KG1 (cell line): ENCODE results near the gene CALML3.

Source experiments
- DNase-seq: peaks from one replicate; lab custom pipeline; 2025; lab: John Stamatoyannopoulos, UW

The CALML3 gene

GRCh38 chr10:5491477-5491876 is 33.3 kb upstream of the CALML3 start:
- DNase-seq: no peak

GRCh38 chr10:5492322-5492855 is 32.4 kb upstream of the CALML3 start:
- DNase-seq: no peak

GRCh38 chr10:5492929-5493576 is 31.7 kb upstream of the CALML3 start:
- no peak for DNase-seq

DNA sequence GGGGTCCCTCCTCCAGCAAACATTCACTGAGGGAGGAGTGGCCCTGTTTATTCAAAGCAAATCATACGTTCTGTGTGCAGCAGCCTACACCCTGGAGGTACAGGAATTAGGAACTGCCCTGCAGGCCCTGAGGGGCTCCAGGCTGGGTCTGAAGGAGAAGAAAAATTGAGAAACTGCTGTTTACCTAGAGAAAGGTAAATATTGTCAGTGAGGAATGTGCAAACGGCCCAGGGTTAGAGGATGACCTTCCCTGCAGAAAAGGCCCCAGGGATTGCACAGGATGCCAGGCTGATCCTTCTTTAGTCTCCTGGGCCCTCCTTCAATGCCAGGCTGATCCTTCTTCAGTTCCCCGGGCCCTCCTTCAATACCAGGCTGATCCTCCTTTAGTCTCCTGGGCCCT is 31.1 kb upstream of the CALML3 start:
- DNase-seq: no peak

DNA sequence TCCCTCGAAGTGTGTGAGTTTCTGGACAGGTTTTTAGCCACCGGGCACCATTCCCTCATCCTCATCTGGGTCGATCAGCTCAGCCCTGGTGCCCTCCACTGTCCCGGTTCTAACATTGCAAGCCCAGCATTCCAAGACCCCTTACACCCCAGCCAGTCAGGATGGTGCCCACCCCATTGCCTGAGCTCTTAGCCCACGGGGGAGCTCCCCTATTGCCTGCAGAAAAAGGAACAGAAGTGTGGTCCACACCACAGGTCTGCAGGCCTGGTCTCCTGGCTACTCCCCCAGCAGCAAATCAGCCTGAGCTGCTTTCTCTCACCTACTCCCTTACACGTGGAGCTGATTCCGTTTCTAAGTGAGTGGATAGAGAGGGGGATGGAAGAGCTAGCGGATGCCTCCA is 30.1 kb upstream of the CALML3 start:
- no peak for DNase-seq

- no peak for DNase-seq
Measured at GRCh38 chr10:5496261-5497250, 28.2 kb upstream of the CALML3 start.

DNA sequence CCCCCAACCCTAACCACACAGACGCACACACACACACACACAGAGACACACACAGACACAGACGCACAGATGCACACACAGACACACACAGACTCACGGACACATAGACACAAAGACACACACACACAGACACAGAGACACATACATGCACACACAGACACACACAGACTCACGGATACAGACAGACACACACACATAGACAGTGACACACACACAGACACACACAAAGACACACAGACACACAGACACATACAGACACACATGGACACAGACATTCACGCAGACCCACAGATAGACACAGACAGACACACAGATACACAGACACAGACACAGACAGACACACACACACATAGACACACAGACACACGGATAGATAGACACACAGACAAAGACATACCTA is 27.5 kb upstream of the CALML3 start:
- DNase-seq: no peak

GRCh38 chr10:5497948-5498730 is 26.6 kb upstream of the CALML3 start:
- DNase-seq: no peak

DNA sequence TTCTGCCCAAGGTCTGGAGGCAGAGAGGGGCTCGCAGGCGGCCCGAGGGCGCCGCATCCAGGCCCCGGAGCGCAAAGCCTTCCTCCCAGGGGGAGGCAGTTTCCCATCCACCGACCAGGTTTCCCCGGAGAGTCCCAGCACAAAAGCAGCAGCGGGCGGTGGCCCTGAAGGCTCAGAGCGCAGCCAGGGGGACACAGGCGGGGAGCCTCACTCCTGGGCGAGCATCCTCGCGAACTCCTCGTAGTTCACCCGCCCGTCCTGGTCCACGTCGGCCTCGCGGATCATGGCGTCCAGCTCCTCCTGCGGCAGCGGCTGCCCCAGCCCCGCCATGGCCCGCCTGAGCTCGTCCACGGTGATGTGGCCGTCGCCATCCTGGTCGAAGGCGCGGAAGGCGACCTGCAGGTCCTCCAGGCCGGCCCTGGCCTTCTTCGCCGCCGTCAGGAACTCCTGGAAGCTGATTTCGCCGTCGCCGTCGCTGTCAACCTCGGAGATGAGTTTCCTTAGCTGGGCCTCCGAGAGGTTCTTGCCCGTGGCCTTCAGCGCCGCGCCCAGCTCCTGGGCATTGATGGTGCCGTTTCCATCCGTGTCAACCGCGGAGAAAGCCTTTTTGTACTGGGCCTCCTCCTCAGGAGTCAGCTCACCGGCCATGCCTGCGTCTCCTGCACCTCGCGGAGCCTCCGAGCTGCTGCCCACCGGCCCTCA is 25.8 kb upstream of the CALML3 start:
- DNase-seq: no peak

- no peak for DNase-seq
Measured at GRCh38 chr10:5499493-5500140, 25.1 kb upstream of the CALML3 start, which contains the start of gene CALML5. Gene CALML5, minus strand, starts transcription at chr10:5499570. Its CDS starts 132 bp downstream, at chr10:5499438.

DNA sequence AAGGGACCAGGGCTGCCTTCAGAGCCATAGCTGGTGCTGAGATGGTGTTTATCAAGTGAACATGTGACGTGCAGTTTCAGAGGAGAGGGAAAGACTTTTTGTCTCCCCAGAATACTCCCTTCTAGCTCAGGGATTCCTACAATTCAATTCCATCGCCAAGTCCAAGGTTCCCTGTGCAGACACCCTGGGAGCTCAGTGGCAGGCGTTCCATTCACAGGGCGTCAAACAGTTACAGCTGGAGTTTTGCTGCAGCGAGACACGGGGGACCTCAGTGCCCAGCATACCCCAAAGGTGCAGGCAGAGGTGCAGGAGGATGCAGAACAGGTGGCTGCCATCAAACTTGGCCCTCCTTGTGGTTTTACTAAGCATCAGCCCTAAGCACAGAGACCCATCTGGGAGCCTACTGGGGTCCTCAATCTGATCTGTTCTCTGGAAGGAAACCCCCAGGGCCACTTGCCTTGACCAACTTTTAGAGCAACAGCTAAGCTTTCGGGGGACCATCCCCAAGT is 24.5 kb upstream of the CALML3 start:
- no peak for DNase-seq

- DNase-seq: no peak
Measured at GRCh38 chr10:5500910-5501309, 23.9 kb upstream of the CALML3 start.

DNA sequence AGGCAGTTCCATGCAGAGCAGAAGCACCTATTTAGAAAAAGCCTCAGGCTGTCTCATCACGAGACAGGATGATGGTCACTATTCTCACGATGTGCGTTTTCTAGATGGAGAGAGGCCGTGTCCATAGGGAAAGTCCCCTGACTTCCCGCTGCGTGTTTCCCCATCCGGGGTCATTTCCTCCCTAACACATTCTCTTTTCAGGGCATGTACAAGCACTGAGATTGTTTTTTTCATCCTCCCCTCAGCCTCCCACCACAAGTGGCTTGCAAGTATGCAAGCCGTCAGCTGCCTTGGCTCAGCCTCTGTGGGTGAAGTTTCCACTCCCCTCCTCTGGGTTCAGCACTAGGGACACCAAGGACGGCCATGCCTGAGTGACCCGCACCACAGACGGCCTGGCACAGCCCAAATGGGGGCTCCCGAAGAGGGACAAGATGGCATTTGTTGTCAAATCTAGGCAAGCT is 22.7 kb upstream of the CALML3 start:
- DNase-seq: no peak

DNA sequence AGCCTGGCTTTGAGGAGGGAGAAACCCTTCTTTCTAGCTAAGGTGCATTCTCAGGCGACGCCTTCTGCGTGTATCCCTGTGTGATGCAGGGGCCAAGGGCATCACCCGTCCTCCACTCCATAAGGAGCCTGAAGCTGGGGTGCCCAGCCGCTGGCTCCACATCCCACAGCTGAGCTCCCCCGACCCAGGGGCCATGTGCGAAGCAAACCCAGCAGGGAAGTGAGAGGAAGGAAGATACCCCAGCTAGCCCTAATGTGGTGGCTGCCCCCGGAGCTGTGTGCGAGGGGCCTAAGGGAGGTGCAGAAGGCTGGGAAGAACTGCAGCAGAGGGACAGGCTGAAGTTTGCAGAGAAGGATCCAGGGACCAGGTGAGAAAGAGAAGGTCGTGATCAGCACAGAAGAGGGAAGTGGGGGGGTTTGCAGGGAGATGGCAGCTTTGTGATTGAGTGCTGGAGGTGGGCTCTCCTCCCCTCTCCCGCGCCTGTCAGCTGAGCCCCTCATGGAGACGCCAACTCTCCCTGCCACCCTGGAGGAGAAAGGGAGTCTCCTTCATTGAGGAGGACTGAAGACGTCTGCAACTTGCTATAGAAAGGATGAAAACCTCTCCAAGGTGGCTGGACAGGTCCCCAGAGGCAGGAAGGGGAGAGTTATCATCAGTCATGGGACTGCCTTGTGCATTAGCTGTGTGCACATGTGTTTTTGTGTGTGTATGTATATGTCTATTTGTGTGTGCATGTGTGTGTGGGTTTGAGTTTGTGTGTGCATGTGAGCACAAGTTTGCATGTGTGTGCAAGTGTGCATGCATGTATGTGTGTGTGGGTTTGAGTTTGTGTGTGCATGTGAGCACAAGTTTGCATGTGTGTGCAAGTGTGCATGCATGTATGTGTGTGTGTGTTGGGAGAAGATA is 21.9 kb upstream of the CALML3 start:
- no peak for DNase-seq

DNA sequence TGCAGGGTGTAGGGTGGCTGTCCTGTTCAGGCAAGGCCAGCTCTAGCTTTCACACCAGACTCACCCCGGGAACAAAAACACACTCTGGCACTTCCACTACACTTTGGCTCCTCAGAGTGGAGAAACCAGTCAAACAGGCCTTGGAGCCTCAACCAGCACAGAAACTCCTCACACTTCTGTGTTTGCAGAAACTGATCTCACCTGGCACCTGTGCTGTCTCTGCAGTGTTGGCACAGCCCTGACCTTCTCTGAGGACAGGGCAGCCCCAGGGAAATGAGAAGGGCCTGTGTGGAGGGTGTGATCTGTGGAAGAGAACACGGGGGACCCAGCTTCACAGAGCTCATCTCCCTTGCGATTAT is 21.3 kb upstream of the CALML3 start:
- DNase-seq: no peak

DNA sequence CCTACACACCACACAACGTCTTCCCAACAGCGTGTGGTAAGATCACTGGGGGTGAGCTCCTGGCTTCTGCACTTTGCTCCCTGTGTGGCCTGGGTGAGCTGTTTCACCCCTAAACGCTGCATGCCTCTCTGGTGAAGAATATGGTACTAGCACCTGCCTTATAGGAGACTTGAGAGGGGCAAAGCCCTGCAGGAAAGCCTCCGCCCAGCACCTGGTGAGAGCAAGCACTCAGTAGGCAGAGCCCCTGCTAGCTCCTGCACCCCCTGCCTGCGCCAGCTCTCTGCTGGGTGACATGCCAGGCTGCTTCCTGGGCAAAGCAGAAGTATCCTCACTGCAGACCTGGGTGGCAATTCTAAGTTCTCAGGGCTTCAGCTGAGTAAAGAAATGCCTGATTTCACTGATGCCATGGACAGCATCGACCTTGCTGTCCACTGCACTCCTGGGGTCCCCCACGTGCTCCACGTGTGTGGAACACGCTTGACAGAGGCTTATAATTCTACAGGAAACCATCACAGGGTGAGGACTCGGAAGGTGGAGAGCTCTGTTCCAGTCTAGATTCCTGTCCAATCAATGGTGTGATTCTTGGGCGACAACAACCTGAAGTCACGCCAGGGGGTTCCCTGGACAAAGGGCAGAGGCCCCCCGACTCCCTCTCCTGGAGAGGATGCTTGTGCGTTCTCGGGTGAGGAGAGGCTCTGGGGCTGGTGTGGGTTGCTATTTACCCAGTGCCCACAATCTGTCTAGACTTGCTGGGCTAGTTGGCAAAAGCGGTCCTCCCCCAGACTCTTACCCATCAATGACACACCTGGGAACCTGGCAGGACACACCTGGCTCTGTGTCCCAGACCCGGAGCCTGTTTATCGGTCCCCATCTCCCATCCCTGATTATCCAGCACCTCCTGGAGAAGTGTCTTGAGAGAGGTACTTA is 20.4 kb upstream of the CALML3 start:
- DNase-seq: no peak

- DNase-seq: no peak
Measured at GRCh38 chr10:5506246-5506645, 18.5 kb upstream of the CALML3 start.
